ENCODE measurements around the gene OR52E5.

DNA sequence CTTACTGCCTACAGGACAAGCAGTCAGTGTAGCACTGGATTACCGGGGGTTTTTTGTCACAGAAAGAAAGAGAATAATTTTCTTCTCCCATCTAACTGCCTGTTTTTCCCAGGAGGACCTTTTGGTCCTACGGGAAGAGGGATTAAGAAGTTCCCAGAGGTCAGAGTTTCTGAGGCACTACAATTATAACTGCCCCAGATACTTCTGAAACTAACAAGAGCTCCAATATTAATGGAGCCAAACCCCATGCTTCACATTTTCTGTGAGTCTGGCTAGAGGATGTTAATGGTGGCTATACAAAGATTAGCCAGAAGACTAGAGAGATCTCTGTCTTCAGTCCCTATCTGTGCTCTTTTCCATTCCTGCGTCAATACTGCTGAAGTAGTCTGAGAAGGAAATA is 48.9 kb downstream of the OR52E5 start, which contains the start of gene OR56A3:
- TF ChIP-seq, protein P1, sequence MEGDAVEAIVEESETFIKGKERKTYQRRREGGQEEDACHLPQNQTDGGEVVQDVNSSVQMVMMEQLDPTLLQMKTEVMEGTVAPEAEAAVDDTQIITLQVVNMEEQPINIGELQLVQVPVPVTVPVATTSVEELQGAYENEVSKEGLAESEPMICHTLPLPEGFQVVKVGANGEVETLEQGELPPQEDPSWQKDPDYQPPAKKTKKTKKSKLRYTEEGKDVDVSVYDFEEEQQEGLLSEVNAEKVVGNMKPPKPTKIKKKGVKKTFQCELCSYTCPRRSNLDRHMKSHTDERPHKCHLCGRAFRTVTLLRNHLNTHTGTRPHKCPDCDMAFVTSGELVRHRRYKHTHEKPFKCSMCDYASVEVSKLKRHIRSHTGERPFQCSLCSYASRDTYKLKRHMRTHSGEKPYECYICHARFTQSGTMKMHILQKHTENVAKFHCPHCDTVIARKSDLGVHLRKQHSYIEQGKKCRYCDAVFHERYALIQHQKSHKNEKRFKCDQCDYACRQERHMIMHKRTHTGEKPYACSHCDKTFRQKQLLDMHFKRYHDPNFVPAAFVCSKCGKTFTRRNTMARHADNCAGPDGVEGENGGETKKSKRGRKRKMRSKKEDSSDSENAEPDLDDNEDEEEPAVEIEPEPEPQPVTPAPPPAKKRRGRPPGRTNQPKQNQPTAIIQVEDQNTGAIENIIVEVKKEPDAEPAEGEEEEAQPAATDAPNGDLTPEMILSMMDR (IDR thresholded peaks at IDR 0.05 in 8 of 11, conservative IDR thresholded peaks at IDR 0.05 in 3 of 11) = no peak
- TF ChIP-seq POLR2AphosphoS5 (IDR thresholded peaks at IDR 0.05) (no peak), POLR2A (IDR thresholded peaks at IDR 0.05) (no peak)
